IMR-90 (cell line): Measurements from ENCODE around the gene CAPN5. TPM values are rescaled to one million over a fixed set of nuclear protein-coding genes. Genes with fewer than 3 reads are reported as not detected.

Experiments
- ATAC-seq: fragments of 200-7000 bp; cut with Tn5 transposase; 2 replicates; pipeline ENCODE4 v1.9.1; 2020; ENCODE audit warnings: low read depth, mild to moderate bottlenecking, moderate library complexity
- BruUV-seq: library from RNA; stranded (reverse); fragments of 400-500 nt; replicated peaks from 2 replicates; lab custom pipeline; 2021; lab: Mats Ljungman, UMichigan
- CTCF ChIA-PET: fragments of 300-600 bp; formaldehyde crosslinking; extraction: SDS; loops from one replicate; lab custom pipeline; 2021; ENCODE audit warnings: antibody characterized with exemption; lab: Yijun Ruan, JAX
- POLR2A ChIA-PET: fragments of 300-600 bp; sonication (Branson Sonifier 250); formaldehyde crosslinking; loops from one replicate; lab custom pipeline; 2022; ENCODE audit warnings: antibody characterized with exemption; ENCODE audit not compliant: unreplicated experiment; lab: Charles Lee
- DNase-seq: peaks from one replicate; pipeline ENCODE4 v3.0.0; 2013
- H2AFZ ChIP-seq: replicated peaks from 2 replicates; pipeline ENCODE3; 2013; ENCODE audit warnings: low read length, mild to moderate bottlenecking; ENCODE audit not compliant: poor library complexity
- H2AK5ac ChIP-seq: 2 replicates; pipeline ENCODE4 v1.6.1; 2013; ENCODE audit warnings: low read depth, low read length, inconsistent platforms
- H2AK9ac ChIP-seq: replicated peaks from 2 replicates; pipeline ENCODE3; 2013; ENCODE audit warnings: mild to moderate bottlenecking, low read depth, low read length, moderate library complexity; ENCODE audit not compliant: poor library complexity
- H2BK120ac ChIP-seq: 2 replicates; pipeline ENCODE4 v1.6.1; 2013; ENCODE audit warnings: low read depth, low read length, inconsistent platforms
- H2BK15ac ChIP-seq: 3 replicates; pipeline ENCODE4 v1.6.1; 2013; ENCODE audit warnings: low read depth, low read length, inconsistent platforms
- H2BK20ac ChIP-seq: 2 replicates; pipeline ENCODE4 v1.6.1; 2013; ENCODE audit warnings: low read depth, mild to moderate bottlenecking, inconsistent platforms, low read length, moderate library complexity
- H2BK5ac ChIP-seq: 2 replicates; pipeline ENCODE4 v1.6.1; 2013; ENCODE audit warnings: mild to moderate bottlenecking, low read depth, low read length, inconsistent platforms; ENCODE audit not compliant: poor library complexity, severe bottlenecking
- H3K14ac ChIP-seq: replicated peaks from 2 replicates; pipeline ENCODE4 v1.6.1; 2013; ENCODE audit warnings: low read depth, low read length, inconsistent platforms
- H3K18ac ChIP-seq: 2 replicates; pipeline ENCODE4 v1.6.1; 2013; ENCODE audit warnings: low read depth, low read length, control low read depth
- H3K23ac ChIP-seq: 2 replicates; pipeline ENCODE4 v1.6.1; 2013; ENCODE audit warnings: low read depth, low read length, inconsistent platforms
- H3K27ac ChIP-seq: 2 replicates; pipeline ENCODE4 v1.5.1; 2013; ENCODE audit warnings: mild to moderate bottlenecking, control low read depth, low read length; ENCODE audit not compliant: insufficient read depth
- H3K27me3 ChIP-seq: 2 replicates; pipeline ENCODE4 v1.6.1; 2013; ENCODE audit warnings: low read length; ENCODE audit not compliant: control insufficient read depth, insufficient read depth
- H3K36me3 ChIP-seq: 2 replicates; pipeline ENCODE4 v1.6.1; 2013; ENCODE audit warnings: low read length, mixed read lengths; ENCODE audit not compliant: control insufficient read depth, insufficient read depth
- H3K4ac ChIP-seq: 2 replicates; pipeline ENCODE4 v1.6.1; 2013; ENCODE audit warnings: low read depth, low read length, inconsistent platforms
- H3K4me1 ChIP-seq: 2 replicates; pipeline ENCODE4 v1.6.1; 2013; ENCODE audit warnings: low read length, mixed read lengths; ENCODE audit not compliant: control insufficient read depth, insufficient read depth
- H3K4me2 ChIP-seq: 2 replicates; pipeline ENCODE4 v1.6.1; 2013; ENCODE audit warnings: low read depth, mild to moderate bottlenecking, control low read depth, low read length, moderate library complexity
- H3K4me3 ChIP-seq: 2 replicates; pipeline ENCODE4 v1.5.1; 2013; ENCODE audit warnings: low read depth, mild to moderate bottlenecking, control low read depth, low read length, moderate library complexity; ENCODE audit not compliant: insufficient read depth
- H3K56ac ChIP-seq: 2 replicates; pipeline ENCODE4 v1.6.1; 2013; ENCODE audit warnings: low read length, inconsistent platforms; ENCODE audit not compliant: insufficient read depth; ENCODE audit errors: extremely low read depth
- H3K79me1 ChIP-seq, 2 experiments: 2 replicates each; pipeline ENCODE4 v1.6.1; 2013; ENCODE audit warnings: low read length in 2 of 2, inconsistent platforms in 1 of 2, low read depth in 1 of 2
- H3K9ac ChIP-seq: 2 replicates; pipeline ENCODE4 v1.6.1; 2013; ENCODE audit warnings: low read depth, low read length, control low read depth
- H3K9me1 ChIP-seq: 2 replicates; pipeline ENCODE4 v1.6.1; 2013; ENCODE audit warnings: low read length, inconsistent platforms; ENCODE audit not compliant: insufficient read depth
- H3K9me3 ChIP-seq: 2 replicates; pipeline ENCODE4 v1.6.1; 2013; ENCODE audit warnings: low read length; ENCODE audit not compliant: control insufficient read depth, insufficient read depth
- H4K20me1 ChIP-seq: 2 replicates; pipeline ENCODE4 v1.6.1; 2013; ENCODE audit warnings: low read length, inconsistent platforms; ENCODE audit not compliant: insufficient read depth
- H4K5ac ChIP-seq: 2 replicates; pipeline ENCODE4 v1.6.1; 2013; ENCODE audit warnings: mild to moderate bottlenecking, low read depth, low read length, control low read depth
- H4K8ac ChIP-seq, 2 experiments: 2 replicates each; pipeline ENCODE4 v1.6.1; 2013; ENCODE audit warnings: low read depth in 2 of 2, low read length in 2 of 2, control low read depth in 1 of 2, inconsistent platforms in 1 of 2
- H4K91ac ChIP-seq: 2 replicates; pipeline ENCODE4 v1.6.1; 2013; ENCODE audit warnings: low read depth, low read length, inconsistent platforms; ENCODE audit not compliant: insufficient read depth
- BHLHE40 ChIP-seq: fragments of 150-350 bp; IDR thresholded peaks from 2 replicates; pipeline ENCODE4 v1.6.1; 2016; ENCODE audit warnings: mild to moderate bottlenecking, low read depth, low read length
- CEBPB ChIP-seq: IDR thresholded peaks from 2 replicates; pipeline ENCODE4 v1.6.1; 2012; ENCODE audit warnings: low read depth, low read length, improper control_type of control experiment
- CHD1 ChIP-seq: IDR thresholded peaks from 2 replicates; pipeline ENCODE4 v1.6.1; 2012; ENCODE audit warnings: low read depth, low read length, improper control_type of control experiment
- FOS ChIP-seq: fragments of 150-350 bp; IDR thresholded peaks from 2 replicates; pipeline ENCODE4 v1.6.1; 2016; ENCODE audit warnings: low read depth, low read length
- MAFK ChIP-seq: IDR thresholded peaks from 2 replicates; pipeline ENCODE4 v1.6.1; 2012; ENCODE audit warnings: low read depth, low read length, improper control_type of control experiment
- MAZ ChIP-seq: IDR thresholded peaks from 2 replicates; pipeline ENCODE4 v1.6.1; 2012; ENCODE audit warnings: low read depth, mild to moderate bottlenecking, low read length, improper control_type of control experiment, moderate library complexity, borderline replicate concordance
- MXI1 ChIP-seq: IDR thresholded peaks from 2 replicates; pipeline ENCODE4 v1.6.1; 2012; ENCODE audit warnings: low read depth, mild to moderate bottlenecking, low read length, moderate library complexity, borderline replicate concordance
- NFE2L2 ChIP-seq: fragments of 150-350 bp; IDR thresholded peaks from 2 replicates; pipeline ENCODE4 v1.6.1; 2016; ENCODE audit warnings: low read depth, mild to moderate bottlenecking, low read length
- POLR2A ChIP-seq: IDR thresholded peaks from 2 replicates; pipeline ENCODE4 v1.6.1; 2012; ENCODE audit warnings: mild to moderate bottlenecking, low read depth, low read length
- RAD21 ChIP-seq: IDR thresholded peaks from 2 replicates; pipeline ENCODE4 v1.6.1; 2012; ENCODE audit warnings: low read length, improper control_type of control experiment
- RCOR1 ChIP-seq: IDR thresholded peaks from 2 replicates; pipeline ENCODE4 v1.6.1; 2012; ENCODE audit warnings: mild to moderate bottlenecking, low read length, improper control_type of control experiment; ENCODE audit not compliant: insufficient replicate concordance
- RFX5 ChIP-seq: IDR thresholded peaks from 2 replicates; pipeline ENCODE4 v1.8.0; 2012; ENCODE audit warnings: low read depth, mild to moderate bottlenecking, low read length, moderate library complexity
- SMC3 ChIP-seq: fragments of 150-350 bp; IDR thresholded peaks from 2 replicates; pipeline ENCODE4 v1.6.1; 2016; ENCODE audit warnings: low read depth, mild to moderate bottlenecking, antibody characterized with exemption, low read length, moderate library complexity
- WGBS, 2 experiments: methylation state at CpG; one replicate each; pipeline versions ENCODE4 v1.1.5 to v1.1.7; 2013; ENCODE audit warnings: missing lambda C conversion rate in 2 of 2; ENCODE audit not compliant: insufficient read length in 1 of 2; ENCODE audit errors: extremely low coverage in 2 of 2; 5-methylcytosine and 5-hydroxymethylcytosine counted together
- dilution Hi-C: fragments of 300-500 bp; cut with HindIII; formaldehyde crosslinking; loops from one replicate; pipeline ENCODE4 v1.14.3; 2018; ENCODE audit warnings: low sequenced_read_pairs; ENCODE audit not compliant: unreplicated experiment
- in situ Hi-C: fragments of 300-500 bp; cut with MboI; formaldehyde crosslinking; loops from 3 replicates; pipeline ENCODE4 v1.14.3; 2019; ENCODE audit warnings: low sequenced_read_pairs, inconsistent platforms, mixed read lengths
- intact Hi-C: fragments of 100-400 bp; cut with micrococcal nuclease; formaldehyde crosslinking; loops from 2 replicates; pipeline ENCODE4 v1.10.0; 2022
- polyA plus RNA-seq, 3 experiments: library from polyadenylated mRNA; depleted of rRNA; stranded (reverse); fragments of >200 nt; gene quantifications; 2 replicates each; pipeline ENCODE4 v1.2.3, GENCODE V29; 2012; ENCODE audit warnings: low replicate concordance in 1 of 3
- total RNA-seq: library from RNA; depleted of rRNA; stranded (reverse); fragments of >200 nt; gene quantifications from 2 replicates; pipeline ENCODE4 v1.2.3, GENCODE V29; 2012
- TF ChIP-seq, protein P1 (sequence below): conservative IDR thresholded peaks from 2 replicates; pipeline ENCODE4 v1.5.1; 2012; ENCODE audit warnings: mild to moderate bottlenecking, low read depth, low read length, improper control_type of control experiment
- TF ChIP-seq, protein P2 (sequence below): fragments of 150-350 bp; IDR thresholded peaks from 2 replicates; pipeline ENCODE4 v1.6.1; 2016; ENCODE audit warnings: low read depth, mild to moderate bottlenecking, low read length, moderate library complexity, borderline replicate concordance
- TF ChIP-seq, protein P3 (sequence below): fragments of 150-350 bp; IDR thresholded peaks from 2 replicates; pipeline ENCODE4 v1.6.1; 2017; ENCODE audit warnings: mild to moderate bottlenecking, antibody characterized with exemption, low read length, low read depth

The CAPN5 gene
- total and polyA plus RNA-seq, 2 of the 4 experiments (the other 2 are of a cell fraction) = 8.1 to 24.0 TPM

DNA sequence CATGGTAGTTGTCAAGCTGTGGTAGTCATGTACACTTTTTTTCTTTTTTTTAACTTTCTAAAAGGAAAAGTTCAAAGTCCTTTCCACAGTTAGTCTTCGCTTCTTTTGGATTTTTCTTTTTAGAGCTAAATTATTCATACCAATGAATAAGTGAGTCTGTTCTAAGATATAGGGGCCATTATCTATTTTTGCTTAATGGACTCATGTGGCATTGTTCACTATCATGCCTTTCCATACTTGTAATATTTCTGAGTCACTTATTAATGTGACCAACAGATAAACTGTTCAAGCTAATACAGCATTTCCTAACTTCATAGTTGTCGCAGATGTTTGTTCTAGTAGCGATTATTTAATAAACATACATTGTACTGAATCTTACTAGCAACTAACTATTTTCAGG lies 40.5 kb upstream of the CAPN5 start:
- Histone ChIP-seq H4K91ac (no peak overlapping the region), H3K9me1 (no peaks in the 10 kb centered on the region), H2BK120ac (no peak overlapping the region), H2AK9ac (no peak overlapping the region), H3K36me3 (no peaks in the 10 kb centered on the region), H4K20me1 (no peaks in the 10 kb centered on the region), H3K14ac (no peak overlapping the region), H3K27me3 (peaks cover 18% of the 10 kb centered on the region), H3K4me1 (no peaks in the 10 kb centered on the region), H2AK5ac (no peak overlapping the region), H3K4me3 (no peak overlapping the region), H2BK5ac (no peak overlapping the region), H4K5ac (no peak overlapping the region), H2AFZ (no peak overlapping the region), H2BK20ac (no peak overlapping the region), H3K23ac (no peak overlapping the region), H3K27ac (no peak overlapping the region), H3K4ac (no peak overlapping the region), H3K56ac (no peak overlapping the region), H3K4me2 (no peak overlapping the region), H2BK15ac (no peak overlapping the region), H3K18ac (no peak overlapping the region), H3K9me3 (no peaks in the 10 kb centered on the region), H3K79me1 (no peaks in the 10 kb centered on the region), H4K8ac (no peak overlapping the region), H3K9ac (no peak overlapping the region)
- intact Hi-C loops = no loop called here
- DNase-seq (no peak), ATAC-seq (no peak)
- POLR2A ChIA-PET = no interaction called here
- dilution Hi-C loops = no loop called here
- WGBS, 2 experiments = no CpG with 5 or more reads among the region's 3 CpGs
- in situ Hi-C loops = loop anchor here (25.0 kb wide), 1 partner anchor 289 kb away; no protein-coding TSS in a partner anchor
- no TSS peak for BruUV-seq
- TF ChIP-seq NFE2L2 (no peak), MAZ (no peak), POLR2A (no peak), RCOR1 (no peak), MXI1 (no peak), BHLHE40 (no peak), FOS (no peak), SMC3 (no peak), RFX5 (no peak), CEBPB (no peak), CHD1 (no peak), RAD21 (no peak), MAFK (no peak)
- TF ChIP-seq, protein P1, sequence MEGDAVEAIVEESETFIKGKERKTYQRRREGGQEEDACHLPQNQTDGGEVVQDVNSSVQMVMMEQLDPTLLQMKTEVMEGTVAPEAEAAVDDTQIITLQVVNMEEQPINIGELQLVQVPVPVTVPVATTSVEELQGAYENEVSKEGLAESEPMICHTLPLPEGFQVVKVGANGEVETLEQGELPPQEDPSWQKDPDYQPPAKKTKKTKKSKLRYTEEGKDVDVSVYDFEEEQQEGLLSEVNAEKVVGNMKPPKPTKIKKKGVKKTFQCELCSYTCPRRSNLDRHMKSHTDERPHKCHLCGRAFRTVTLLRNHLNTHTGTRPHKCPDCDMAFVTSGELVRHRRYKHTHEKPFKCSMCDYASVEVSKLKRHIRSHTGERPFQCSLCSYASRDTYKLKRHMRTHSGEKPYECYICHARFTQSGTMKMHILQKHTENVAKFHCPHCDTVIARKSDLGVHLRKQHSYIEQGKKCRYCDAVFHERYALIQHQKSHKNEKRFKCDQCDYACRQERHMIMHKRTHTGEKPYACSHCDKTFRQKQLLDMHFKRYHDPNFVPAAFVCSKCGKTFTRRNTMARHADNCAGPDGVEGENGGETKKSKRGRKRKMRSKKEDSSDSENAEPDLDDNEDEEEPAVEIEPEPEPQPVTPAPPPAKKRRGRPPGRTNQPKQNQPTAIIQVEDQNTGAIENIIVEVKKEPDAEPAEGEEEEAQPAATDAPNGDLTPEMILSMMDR = no peak
- TF ChIP-seq, protein P2, sequence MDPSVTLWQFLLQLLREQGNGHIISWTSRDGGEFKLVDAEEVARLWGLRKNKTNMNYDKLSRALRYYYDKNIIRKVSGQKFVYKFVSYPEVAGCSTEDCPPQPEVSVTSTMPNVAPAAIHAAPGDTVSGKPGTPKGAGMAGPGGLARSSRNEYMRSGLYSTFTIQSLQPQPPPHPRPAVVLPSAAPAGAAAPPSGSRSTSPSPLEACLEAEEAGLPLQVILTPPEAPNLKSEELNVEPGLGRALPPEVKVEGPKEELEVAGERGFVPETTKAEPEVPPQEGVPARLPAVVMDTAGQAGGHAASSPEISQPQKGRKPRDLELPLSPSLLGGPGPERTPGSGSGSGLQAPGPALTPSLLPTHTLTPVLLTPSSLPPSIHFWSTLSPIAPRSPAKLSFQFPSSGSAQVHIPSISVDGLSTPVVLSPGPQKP = no peak
- TF ChIP-seq, protein P3, sequence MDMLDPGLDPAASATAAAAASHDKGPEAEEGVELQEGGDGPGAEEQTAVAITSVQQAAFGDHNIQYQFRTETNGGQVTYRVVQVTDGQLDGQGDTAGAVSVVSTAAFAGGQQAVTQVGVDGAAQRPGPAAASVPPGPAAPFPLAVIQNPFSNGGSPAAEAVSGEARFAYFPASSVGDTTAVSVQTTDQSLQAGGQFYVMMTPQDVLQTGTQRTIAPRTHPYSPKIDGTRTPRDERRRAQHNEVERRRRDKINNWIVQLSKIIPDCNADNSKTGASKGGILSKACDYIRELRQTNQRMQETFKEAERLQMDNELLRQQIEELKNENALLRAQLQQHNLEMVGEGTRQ = no peak
- CTCF ChIA-PET = interaction anchor here (1.1 to 1.3 kb wide), 2 partner anchors 11 to 106 kb away, joined by 3 read pairs; no protein-coding TSS in a partner anchor
